ENCODE data around the gene FABP7.

FABP7 gene

DNA sequence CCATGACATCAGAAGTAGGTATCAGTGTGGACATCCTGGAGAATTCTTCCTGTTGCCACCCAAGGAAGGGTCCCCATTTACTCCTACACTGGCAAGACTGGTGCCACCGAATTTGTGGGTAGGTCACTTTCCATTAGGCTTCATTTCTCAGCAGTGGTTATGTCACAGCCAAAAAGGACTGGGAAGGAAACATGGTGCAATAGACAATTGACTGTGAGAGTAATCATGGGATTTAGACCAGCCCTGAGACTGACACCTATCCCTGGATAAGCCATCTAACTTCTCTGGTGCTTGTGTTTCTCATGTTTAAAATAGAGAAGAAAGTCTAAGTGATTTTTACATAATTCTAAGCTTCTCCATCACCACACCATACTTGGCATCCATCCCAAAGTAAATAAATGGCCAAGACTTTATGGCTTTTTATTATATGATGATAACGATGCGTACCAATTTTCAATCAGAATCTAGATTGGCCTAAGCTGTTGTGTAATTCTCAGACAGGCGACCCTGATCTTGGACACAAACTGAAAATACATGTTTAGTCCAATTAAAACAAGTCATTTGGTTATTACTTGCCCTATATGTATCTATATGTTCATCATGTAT is 19.7 kb downstream of the FABP7 start:
- no peak for DNase-seq

DNA sequence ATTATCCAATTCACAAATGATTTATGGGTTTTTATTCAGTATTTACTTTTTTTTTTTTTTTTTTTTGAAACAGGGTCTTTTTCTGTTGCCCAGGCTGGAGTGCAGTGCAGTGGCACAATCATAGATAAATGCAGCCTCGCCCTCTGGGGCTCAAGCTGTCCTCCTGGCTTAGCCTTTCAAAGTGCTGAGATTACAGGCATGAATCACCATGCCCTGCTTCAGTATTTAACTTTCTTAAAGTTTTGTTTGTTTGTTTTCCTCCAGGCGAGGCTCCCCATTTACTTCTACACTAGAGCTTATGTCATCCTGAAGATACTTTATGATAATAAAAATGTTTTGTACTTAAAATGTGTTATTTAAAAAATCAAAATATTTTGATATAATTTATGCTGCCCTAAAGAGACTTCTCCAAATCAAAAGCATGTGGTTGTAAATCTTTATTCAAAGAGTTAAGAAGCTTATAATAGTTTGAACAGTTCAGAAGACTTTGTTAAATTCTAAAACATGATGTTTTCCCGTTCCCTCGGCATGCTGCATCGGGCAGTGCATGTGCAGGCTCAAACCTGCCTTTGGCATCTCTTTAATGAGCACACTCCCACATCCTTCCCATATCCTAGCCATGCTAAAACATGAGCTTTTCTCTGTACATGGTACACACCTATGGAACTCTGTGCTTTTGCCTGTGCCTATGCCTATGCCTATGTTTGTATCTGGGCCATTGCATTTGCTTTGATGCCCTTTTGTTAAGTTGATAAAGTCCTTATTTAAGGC is 20.6 kb downstream of the FABP7 start:
- DNase-seq, result no peak

- DNase-seq, result no peak
Observed at GRCh38 chr6:122800906-122801305, 21.4 kb downstream of the FABP7 start.

DNA sequence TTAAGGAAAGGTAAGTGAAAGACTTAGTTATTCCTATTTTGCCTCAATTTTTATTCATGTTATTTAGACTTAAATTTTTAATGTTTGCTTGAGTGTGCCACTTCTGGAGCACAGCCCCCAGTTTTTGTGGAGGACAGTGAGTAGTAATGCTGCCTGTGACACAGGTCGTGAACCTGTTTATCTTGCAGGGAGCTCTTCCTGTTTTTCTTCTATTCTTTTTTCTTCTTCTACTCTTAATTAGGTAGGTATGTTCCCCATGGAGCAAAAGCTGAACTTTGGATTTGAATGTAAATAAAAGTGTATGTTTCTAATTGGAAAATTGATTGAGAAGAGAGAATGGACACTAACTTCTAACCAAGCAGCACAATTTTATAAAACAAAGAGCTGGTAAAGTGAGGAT is 21.9 kb downstream of the FABP7 start:
- no peak for DNase-seq

DNA sequence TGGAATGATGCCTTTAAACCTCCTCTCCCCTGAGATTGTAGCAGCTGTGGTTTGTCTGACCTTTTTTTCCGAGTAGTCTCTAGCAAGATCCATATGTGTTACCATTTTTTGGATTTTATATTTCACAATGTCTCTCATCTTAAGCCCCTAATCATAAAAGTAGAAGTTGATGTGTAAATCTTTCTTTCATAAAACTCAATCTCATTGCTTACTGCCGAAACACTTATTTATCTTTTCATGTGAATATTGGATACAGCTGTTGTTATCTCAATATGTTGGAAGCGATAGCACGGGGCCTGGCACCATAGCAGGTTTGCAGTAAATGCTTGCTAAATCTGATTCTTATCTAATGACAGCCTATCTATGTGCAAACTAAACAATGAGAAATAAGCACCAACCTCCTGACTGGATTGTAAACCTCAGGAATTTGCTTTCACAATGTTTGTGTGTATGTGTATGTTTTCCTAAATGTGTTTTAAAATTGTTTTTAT is 23.7 kb downstream of the FABP7 start:
- peak; percentile 48 for DNase-seq

- DNase-seq, result no peak
Observed at GRCh38 chr6:122804962-122805485, 25.5 kb downstream of the FABP7 start.

GRCh38 chr6:122806291-122806690 is 26.8 kb downstream of the FABP7 start:
- DNase-seq, result no peak

DNA sequence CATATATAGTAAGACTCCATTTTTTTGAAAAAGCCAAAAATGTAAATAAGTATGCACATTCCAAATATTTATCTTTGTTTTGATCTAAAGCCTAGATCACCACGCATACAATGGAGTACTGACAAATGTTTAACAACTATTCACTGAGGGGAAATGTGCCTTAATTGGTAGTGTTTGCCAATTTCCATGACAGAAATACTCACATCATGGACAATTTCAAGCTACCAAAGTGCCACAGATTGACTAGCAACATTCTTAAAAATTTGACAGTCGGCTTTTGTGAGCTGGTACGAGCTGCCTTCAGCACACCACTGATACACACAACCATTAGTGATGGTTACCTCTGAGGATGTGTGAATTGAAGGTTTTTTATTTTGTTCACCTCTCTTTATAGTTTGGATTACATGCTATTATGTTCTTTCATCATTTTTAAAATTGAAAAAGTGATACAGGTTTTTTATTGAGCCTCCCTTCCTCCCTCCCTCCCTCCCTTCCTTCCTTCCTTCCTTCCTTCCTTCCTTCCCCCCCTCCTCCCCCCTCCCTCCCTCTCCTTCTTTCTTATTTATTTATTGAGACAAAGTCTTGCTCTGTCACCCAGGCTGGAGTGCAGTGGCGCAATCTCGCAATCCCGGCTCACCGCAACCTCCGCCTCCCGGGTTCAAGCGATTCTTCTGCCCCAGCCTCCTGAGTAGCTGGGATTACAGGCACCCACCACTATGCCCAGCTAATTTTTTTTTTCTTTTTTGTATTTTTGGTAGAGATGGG is 28.8 kb downstream of the FABP7 start:
- DNase-seq, result no peak

DNA sequence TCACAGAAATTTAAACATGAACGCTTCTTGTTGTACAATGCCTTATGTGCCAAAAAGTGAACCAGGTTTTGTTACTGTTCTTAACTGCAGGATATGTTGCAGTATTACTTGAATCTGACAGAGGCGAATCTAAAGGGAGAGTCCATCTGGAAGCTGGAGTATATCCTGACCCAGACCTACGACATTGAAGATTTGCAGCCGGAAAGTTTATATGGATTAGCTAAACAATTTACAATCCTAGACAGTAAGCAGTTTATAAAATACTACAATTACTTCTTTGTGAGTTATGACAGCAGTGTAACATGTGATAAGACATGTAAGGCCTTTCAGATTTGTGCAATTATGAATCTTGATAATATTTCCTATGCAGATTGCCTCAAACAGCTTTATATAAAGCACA is 29.5 kb downstream of the FABP7 start:
- DNase-seq, result no peak

GRCh38 chr6:122809691-122810090 is 30.2 kb downstream of the FABP7 start:
- DNase-seq, result no peak

- DNase-seq, result no peak
Observed at GRCh38 chr6:122810189-122810588, 30.7 kb downstream of the FABP7 start.

DNA sequence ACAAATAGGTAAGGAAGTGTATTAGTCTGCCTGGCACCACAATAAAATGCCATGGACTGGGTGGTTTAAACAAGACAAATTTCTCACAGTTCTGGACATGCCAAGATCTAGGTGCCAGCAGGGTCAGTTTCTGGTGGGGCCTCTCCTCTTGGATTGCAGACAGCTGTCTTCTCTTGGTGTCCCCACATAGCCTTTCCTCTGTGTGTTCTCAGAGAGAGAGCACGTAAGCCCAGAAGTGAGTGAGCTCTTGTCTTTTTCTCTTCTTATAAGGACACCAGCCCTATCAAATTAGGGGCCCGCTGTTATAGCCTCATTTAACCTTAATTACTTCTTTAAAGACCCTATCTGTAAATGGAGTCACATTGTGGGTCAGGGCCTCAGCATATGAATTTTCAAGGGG is 37.8 kb downstream of the FABP7 start:
- DNase-seq, result no peak

GRCh38 chr6:122817766-122818165 is 38.2 kb downstream of the FABP7 start:
- peak; percentile 51 for DNase-seq

- no peak for DNase-seq
Observed at GRCh38 chr6:122818866-122819265, 39.4 kb downstream of the FABP7 start.

DNA sequence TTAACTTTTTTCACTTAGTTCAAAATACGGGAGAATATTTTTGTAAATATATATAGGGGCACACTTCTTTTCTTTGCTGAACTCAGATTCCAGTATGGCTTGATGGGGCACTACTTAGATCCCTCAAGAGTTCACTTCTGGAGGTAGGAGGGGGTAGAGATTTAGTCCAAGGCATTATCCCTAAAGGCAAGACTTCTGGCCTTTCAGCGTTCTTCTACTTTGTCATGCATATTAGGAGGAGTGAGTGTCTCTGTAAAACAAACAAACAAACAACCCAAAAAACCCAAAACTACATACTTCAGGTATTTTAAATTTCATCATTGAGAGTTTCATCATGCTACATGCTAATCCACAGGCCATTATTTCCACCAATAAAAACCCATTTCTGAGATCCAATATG is 41.6 kb downstream of the FABP7 start:
- DNase-seq, result no peak

- DNase-seq, result no peak
Observed at GRCh38 chr6:122825163-122825562, 45.6 kb downstream of the FABP7 start.

GRCh38 chr6:122829456-122829855 is 49.9 kb downstream of the FABP7 start:
- no peak for DNase-seq

DNA sequence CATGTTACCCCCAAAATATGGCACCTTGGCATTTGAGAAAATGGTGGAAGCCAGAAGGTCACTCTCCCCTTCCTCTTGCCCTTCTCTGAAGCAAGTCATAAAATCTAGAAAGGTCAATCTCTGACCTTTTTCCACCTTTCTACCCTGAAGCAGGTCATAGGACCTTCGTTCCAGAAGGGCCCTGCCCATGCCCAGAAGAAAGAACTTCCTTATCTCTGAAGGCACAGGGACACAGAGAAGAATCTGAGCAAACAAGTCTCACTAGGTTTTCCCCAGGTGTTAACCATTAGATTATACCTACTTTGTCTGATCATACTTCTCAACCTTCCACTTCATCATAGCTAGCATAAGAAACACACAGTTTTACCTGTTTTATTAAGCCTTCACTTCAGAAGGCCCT is 52.0 kb downstream of the FABP7 start:
- no peak for DNase-seq

DNA sequence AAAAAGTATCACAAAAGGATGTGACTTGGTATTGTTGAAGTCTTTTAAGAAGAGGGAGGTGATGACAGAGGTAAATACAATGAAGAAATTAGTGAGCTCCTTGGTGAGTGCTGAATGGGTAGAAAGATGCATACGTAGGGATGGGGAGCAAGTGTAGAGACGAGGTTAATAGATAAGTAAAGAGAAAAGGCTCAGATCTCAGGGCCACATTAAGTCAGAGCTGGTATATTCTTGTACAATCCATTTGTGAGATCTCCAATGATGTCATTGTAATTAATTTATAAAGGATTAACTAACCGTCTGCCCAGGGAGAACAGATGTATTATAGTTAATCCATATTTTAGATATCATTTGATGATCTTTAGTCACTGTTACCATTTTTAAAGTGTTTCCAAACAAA is 52.9 kb downstream of the FABP7 start:
- no peak for DNase-seq

DNA sequence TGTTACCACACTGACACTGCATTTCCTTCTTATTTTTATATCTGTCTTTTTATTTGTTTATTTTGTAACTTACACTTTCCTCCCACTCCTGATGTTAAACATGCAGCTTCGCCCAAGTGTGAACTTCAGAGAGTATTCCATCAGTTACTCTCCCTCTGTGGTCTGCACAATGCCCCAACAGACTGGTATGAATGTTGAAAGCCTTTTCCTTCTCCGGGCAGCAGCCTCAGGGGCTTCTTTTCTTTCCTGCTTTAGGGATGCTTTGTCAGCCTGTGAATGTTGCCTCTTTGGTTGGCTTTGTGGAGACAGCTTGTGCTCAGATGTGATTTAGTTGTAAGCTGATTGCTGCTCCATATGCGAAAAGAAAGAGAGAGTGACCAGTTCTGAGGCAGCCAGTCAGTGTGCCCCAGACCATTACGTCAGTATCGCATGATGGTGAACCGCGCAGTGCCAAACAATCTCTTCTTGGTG is 53.5 kb downstream of the FABP7 start:
- peak; percentile 28 for DNase-seq
